A549 (cell line): ENCODE data around the gene TMEM45A. TPM values are rescaled to one million over a fixed set of nuclear protein-coding genes. Genes with fewer than 3 reads are reported as not detected.
A peak's percentile ranks its signal among the peaks of the same experiment; 100 is the strongest.

ENCODE experiments used
- ATAC-seq, 2 experiments: fragments of 200-7000 bp in 1 of 2; fragments of >200 bp in 1 of 2; cut with Nextera tagmentation in 1 of 2; cut with Tn5 transposase in 1 of 2; 3 replicates each; pipeline versions ENCODE4 v1.8.0 to v1.9.1; 2018 to 2020; ENCODE audit warnings: mild to moderate bottlenecking in 1 of 2, moderate library complexity in 1 of 2
- CTCF ChIA-PET: fragments of 300-600 bp; sonication (Branson Sonifier 250); formaldehyde crosslinking; extraction: SDS; loops from one replicate; lab custom pipeline; 2021; ENCODE audit warnings: antibody characterized with exemption, inconsistent platforms; lab: Yijun Ruan, JAX
- POLR2A ChIA-PET: fragments of 350-600 bp; formaldehyde crosslinking; extraction: SDS; loops from one replicate; lab custom pipeline; 2021; ENCODE audit warnings: antibody characterized with exemption, inconsistent platforms; lab: Yijun Ruan, JAX
- DNase-seq, 2 experiments: peaks; one replicate each; pipeline versions ENCODE4 v3.0.0 to v3.0.0-alpha.2; 2011 to 2016; ENCODE audit warnings: low read depth in 1 of 2, low spot score in 1 of 2
- FAIRE-seq: peaks from 2 replicates; lab custom pipeline; 2011; peaks lifted over from hg19 to GRCh38; lab: Jason Lieb, UNC
- H3K27ac ChIP-seq, 2 experiments: fragments of >200 bp; sonication (Bioruptor Twin); formaldehyde crosslinking; 3 replicates each; pipeline ENCODE4 v1.5.1; 2016 to 2017
- H3K4me1 ChIP-seq: fragments of >200 bp; sonication (Bioruptor Twin); formaldehyde crosslinking; 3 replicates; pipeline ENCODE4 v1.6.1; 2016
- H3K4me2 ChIP-seq: fragments of >200 bp; sonication (Bioruptor Twin); formaldehyde crosslinking; 3 replicates; pipeline ENCODE4 v1.6.1; 2016
- H3K4me3 ChIP-seq: fragments of >200 bp; sonication (Bioruptor Twin); formaldehyde crosslinking; 3 replicates; pipeline ENCODE4 v1.5.1; 2016
- H3K9me3 ChIP-seq: fragments of >200 bp; sonication (Bioruptor Twin); formaldehyde crosslinking; 3 replicates; pipeline ENCODE4 v1.6.1; 2016
- BCL3 ChIP-seq: fragments of >200 bp; sonication (Bioruptor Twin); formaldehyde crosslinking; IDR thresholded peaks from 3 replicates; pipeline ENCODE4 v1.6.1; 2016
- CBX2 ChIP-seq: fragments of 200-600 bp; sonication (generic); IDR thresholded peaks from 2 replicates; pipeline ENCODE4 v1.6.1; 2016; ENCODE audit warnings: low read depth, mild to moderate bottlenecking, borderline replicate concordance
- CBX8 ChIP-seq: fragments of 200-600 bp; sonication (generic); IDR thresholded peaks from 2 replicates; pipeline ENCODE4 v1.6.1; 2016
- CHD2 ChIP-seq: fragments of 150-350 bp; IDR thresholded peaks from 2 replicates; pipeline ENCODE4 v1.6.1; 2014; ENCODE audit warnings: low read length; ENCODE audit not compliant: partially characterized antibody
- CTCF ChIP-seq: fragments of >200 bp; sonication (Bioruptor Twin); formaldehyde crosslinking; IDR thresholded peaks from 3 replicates; pipeline ENCODE4 v1.5.1; 2016
- GATA3 ChIP-seq: IDR thresholded peaks from 2 replicates; pipeline ENCODE4 v1.6.1; 2012; ENCODE audit warnings: borderline replicate concordance
- HEYL ChIP-seq: fragments of 250-450 bp; sonication (Bioruptor Pico); IDR thresholded peaks from 2 replicates; pipeline ENCODE4 v1.8.0; 2021; ENCODE audit warnings: mild to moderate bottlenecking, moderate library complexity
- HOXA7 ChIP-seq: fragments of 250-450 bp; sonication (Bioruptor Pico); IDR thresholded peaks from 2 replicates; pipeline ENCODE4 v1.5.0; 2020; ENCODE audit warnings: mild to moderate bottlenecking, moderate library complexity
- JUN ChIP-seq, 2 experiments: fragments of >200 bp; sonication (Bioruptor Twin); formaldehyde crosslinking; IDR thresholded peaks; 2 replicates in 1 of 2; 3 replicates in 1 of 2; pipeline ENCODE4 v1.6.1; 2016 to 2017
- JUNB ChIP-seq: fragments of >200 bp; sonication (Bioruptor Twin); formaldehyde crosslinking; IDR thresholded peaks from 2 replicates; pipeline ENCODE4 v1.6.1; 2016
- KDM1A ChIP-seq: fragments of 200-600 bp; sonication (generic); IDR thresholded peaks from 2 replicates; pipeline ENCODE4 v1.6.1; 2016; ENCODE audit warnings: low read depth, mild to moderate bottlenecking
- MAFK ChIP-seq: fragments of 450-650 bp; IDR thresholded peaks from 2 replicates; pipeline ENCODE4 v1.6.1; 2014; ENCODE audit not compliant: partially characterized antibody
- NR3C1 ChIP-seq: fragments of >200 bp; sonication (Bioruptor Twin); formaldehyde crosslinking; IDR thresholded peaks from 3 replicates; pipeline ENCODE4 v1.6.1; 2017
- PHF8 ChIP-seq: fragments of 200-600 bp; sonication (generic); IDR thresholded peaks from 2 replicates; pipeline ENCODE4 v1.6.1; 2016; ENCODE audit warnings: low read depth, mild to moderate bottlenecking, antibody characterized with exemption, moderate library complexity, borderline replicate concordance
- POLR2A ChIP-seq: IDR thresholded peaks from 2 replicates; pipeline ENCODE4 v1.6.1; 2012; ENCODE audit warnings: mild to moderate bottlenecking, low read length
- POLR2AphosphoS2 ChIP-seq: conservative IDR thresholded peaks from 2 replicates; pipeline ENCODE4 v1.6.1; 2012; ENCODE audit warnings: low read length, improper control_type of control experiment, inconsistent platforms
- RAD21 ChIP-seq, 2 experiments: fragments of >200 bp in 1 of 2; sonication (Bioruptor Twin) in 1 of 2; formaldehyde crosslinking in 1 of 2; IDR thresholded peaks in 1 of 2; conservative IDR thresholded peaks in 1 of 2; 2 replicates in 1 of 2; 3 replicates in 1 of 2; pipeline ENCODE4 v1.6.1; 2012 to 2018; ENCODE audit warnings: inconsistent platforms in 1 of 2
- RARB ChIP-seq: fragments of 250-450 bp; sonication (Bioruptor Pico); IDR thresholded peaks from 2 replicates; pipeline ENCODE4 v1.8.0; 2021; ENCODE audit warnings: mild to moderate bottlenecking, moderate library complexity
- RNF2 ChIP-seq: fragments of 200-600 bp; sonication (generic); IDR thresholded peaks from 2 replicates; pipeline ENCODE4 v1.6.1; 2016; ENCODE audit warnings: low read depth, mild to moderate bottlenecking, antibody characterized with exemption, moderate library complexity, borderline replicate concordance
- SMC3 ChIP-seq: fragments of >200 bp; sonication (Bioruptor Twin); formaldehyde crosslinking; IDR thresholded peaks from 3 replicates; pipeline ENCODE4 v1.6.1; 2018; ENCODE audit warnings: inconsistent platforms
- SREBF2 ChIP-seq: fragments of 450-650 bp; IDR thresholded peaks from 2 replicates; pipeline ENCODE4 v1.6.1; 2014; ENCODE audit warnings: mild to moderate bottlenecking, moderate library complexity
- TFCP2L1 ChIP-seq: fragments of 250-450 bp; sonication (Bioruptor Pico); IDR thresholded peaks from 2 replicates; pipeline ENCODE4 v1.5.0; 2021; ENCODE audit warnings: mild to moderate bottlenecking
- ZC3H11A ChIP-seq: fragments of 450-650 bp; IDR thresholded peaks from 2 replicates; pipeline ENCODE4 v1.6.1; 2014; ENCODE audit warnings: antibody characterized with exemption, mild to moderate bottlenecking
- ZNF302 ChIP-seq: fragments of 250-450 bp; sonication (Bioruptor Pico); IDR thresholded peaks from 2 replicates; pipeline ENCODE4 v1.9.0; 2021; ENCODE audit warnings: inconsistent platforms, mild to moderate bottlenecking, moderate library complexity
- WGBS: methylation state at CpG from one replicate; pipeline ENCODE4 v1.1.6; 2017; ENCODE audit errors: missing lambda C conversion rate; 5-methylcytosine and 5-hydroxymethylcytosine counted together
- polyA plus RNA-seq, 4 experiments: library from polyadenylated mRNA; depleted of rRNA in 3 of 4; stranded (reverse); fragments of >200 nt; fragmentation: RNase III in 1 of 4; extraction: RNeasy Plus Mini Kit Qiagen cat#74134 plus additional on column Dnase treatment in 1 of 4; gene quantifications; 2 replicates in 3 of 4; 3 replicates in 1 of 4; pipeline ENCODE4 v1.2.3, GENCODE V29; 2011 to 2017

Gene TMEM45A
- polyA plus RNA-seq, 2 of the 4 experiments (the other 2 are of a cell fraction) = 4.6 to 7.0 TPM

- peak; percentile 84 for TF ChIP-seq SMC3
- peak; percentile 94 to 96 for TF ChIP-seq RAD21 (conservative IDR thresholded peaks at IDR 0.05 in 1 of 2, IDR thresholded peaks at IDR 0.05 in 1 of 2)
- peak; percentile 92 for TF ChIP-seq CTCF
- no peak for TF ChIP-seq CBX8
- CTCF ChIA-PET = interaction anchor here (0.6 to 5.7 kb wide), 67 partner anchors 8 to 1182 kb away, joined by 3 to 130 read pairs (median 4); partner anchors contain the start of genes TMEM45A and TOMM70
- DNase-seq (peak; percentile 53 to 67), ATAC-seq (peak; percentile 98), FAIRE-seq (no peak)
- no peaks in the 10 kb centered on the region for H3K9me3 ChIP-seq
- no peak overlapping the region for H3K4me3 ChIP-seq
- no peaks in the 10 kb centered on the region for H3K4me1 ChIP-seq
- POLR2A ChIA-PET = interaction anchor here (0.7 to 1.6 kb wide), 3 partner anchors 30 to 212 kb away, joined by 3 to 6 read pairs (median 4); partner anchors contain the start of genes LNP1, TMEM45A and TOMM70
- H3K27ac ChIP-seq = no peak overlapping the region
- 2% methylated on average over 3 of the region's 3 CpGs for WGBS
- H3K4me2 ChIP-seq = peak overlapping the region; percentile 42
Measured at GRCh38 chr3:100463002-100463401, 29.4 kb upstream of the TMEM45A start.

GRCh38 chr3:100463646-100464155 is 28.7 kb upstream of the TMEM45A start:
- no peak for ATAC-seq
- H3K4me1 ChIP-seq = no peaks in the 10 kb centered on the region
- no peak for FAIRE-seq
- H3K4me3 ChIP-seq = no peak overlapping the region
- POLR2A ChIA-PET = interaction anchor here (1.1 to 1.6 kb wide), 2 partner anchors 29 to 62 kb away, joined by 4 to 6 read pairs; partner anchors contain the start of genes LNP1, TMEM45A and TOMM70
- no peak for TF ChIP-seq SREBF2
- no peak for TF ChIP-seq NR3C1
- no peak for TF ChIP-seq HOXA7
- H3K27ac ChIP-seq = no peak overlapping the region
- no peak for DNase-seq
- H3K4me2 ChIP-seq = no peak overlapping the region; the same call in 2 of the 3 replicates
- H3K9me3 ChIP-seq = no peaks in the 10 kb centered on the region
- CTCF ChIA-PET = interaction anchor here (0.7 to 5.7 kb wide), 38 partner anchors 7 to 1182 kb away, joined by 3 to 130 read pairs (median 4); partner anchors contain the start of genes TMEM45A and TOMM70
- 59% methylated on average over 3 of the region's 3 CpGs for WGBS

- Histone ChIP-seq H3K9me3 (no peaks in the 10 kb centered on the region), H3K27ac (no peak overlapping the region), H3K4me1 (no peaks in the 10 kb centered on the region), H3K4me3 (no peak overlapping the region), H3K4me2 (no peak overlapping the region)
- CTCF ChIA-PET = interaction anchor here (1.0 to 2.4 kb wide), 5 partner anchors 114 to 730 kb away, joined by 3 to 24 read pairs (median 5); no protein-coding TSS in a partner anchor
- 59% methylated on average over 3 of the region's 3 CpGs for WGBS
- no peak for ATAC-seq
- FAIRE-seq = no peak
- POLR2A ChIA-PET = no interaction called here
- no peak for DNase-seq
- TF ChIP-seq HEYL (CRISPR knock-in tag) (no peak), GATA3 (no peak), POLR2A (no peak), KDM1A (no peak), ZC3H11A (no peak), RNF2 (no peak), BCL3 (no peak), CBX2 (no peak), MAFK (no peak), TFCP2L1 (no peak), POLR2AphosphoS2 (no peak), CHD2 (no peak), CTCF (no peak), JUN (IDR thresholded peaks at IDR 0.05) (no peak), JUNB (no peak), RARB (CRISPR knock-in tag) (no peak), ZNF302 (CRISPR knock-in tag) (no peak), PHF8 (no peak)
Measured at GRCh38 chr3:100465892-100466777, 26.3 kb upstream of the TMEM45A start.
